ENCODE results near the gene EIF5A.
A peak's percentile ranks its signal among the peaks of the same experiment; 100 is the strongest.
"Not testable (repeated sequence)": the region's sequence is repeated elsewhere in the genome, so short reads cannot be mapped to it uniquely, and the experiment has no call there.

The EIF5A gene

GRCh38 chr17:7336240-7337175 is 29.1 kb downstream of the EIF5A start, which contains the start of gene ACAP1:
TSS of gene ACAP1 (plus strand) at chr17:7336529. CDS start at chr17:7336735, 206 bp downstream.
- DNase-seq (ENCODE audit: low spot score): peak; percentile 87
- in situ Hi-C loops (cut with MboI; ENCODE audit: low sequenced_read_pairs, unreplicated experiment): no loop called here
- TF ChIP-seq CTCF (IDR thresholded peaks at IDR 0.05; ENCODE audit: borderline replicate concordance, control extremely low read depth, extremely low read depth, insufficient read depth, missing control alignments): no peak

GRCh38 chr17:7337600-7337999 is 30.2 kb downstream of the EIF5A start:
- DNase-seq (ENCODE audit: low spot score); in situ Hi-C loops (cut with MboI; ENCODE audit: low sequenced_read_pairs, unreplicated experiment): not testable (repeated sequence)

GRCh38 chr17:7340179-7340578 is 32.8 kb downstream of the EIF5A start:
- in situ Hi-C loops (cut with MboI; ENCODE audit: low sequenced_read_pairs, unreplicated experiment): no loop called here
- DNase-seq (ENCODE audit: low spot score): no peak

GRCh38 chr17:7341842-7342241 is 34.4 kb downstream of the EIF5A start:
- no peak for TF ChIP-seq CTCF (IDR thresholded peaks at IDR 0.05; ENCODE audit: borderline replicate concordance, control extremely low read depth, extremely low read depth, insufficient read depth, missing control alignments)
- in situ Hi-C loops (cut with MboI; ENCODE audit: low sequenced_read_pairs, unreplicated experiment): no loop called here
- no peak for DNase-seq (ENCODE audit: low spot score)

More at GRCh38 chr17:7340179-7340578, 32.8 kb downstream of the EIF5A start:
- TF ChIP-seq CTCF (IDR thresholded peaks at IDR 0.05; ENCODE audit: borderline replicate concordance, control extremely low read depth, extremely low read depth, insufficient read depth, missing control alignments): no peak

GRCh38 chr17:7343250-7343649 is 35.8 kb downstream of the EIF5A start:
- TF ChIP-seq CTCF (IDR thresholded peaks at IDR 0.05; ENCODE audit: borderline replicate concordance, control extremely low read depth, extremely low read depth, insufficient read depth, missing control alignments): no peak
- no peak for DNase-seq (ENCODE audit: low spot score)
- in situ Hi-C loops (cut with MboI; ENCODE audit: low sequenced_read_pairs, unreplicated experiment): no loop called here

- in situ Hi-C loops (cut with MboI; ENCODE audit: low sequenced_read_pairs, unreplicated experiment): no loop called here
- TF ChIP-seq CTCF (IDR thresholded peaks at IDR 0.05; ENCODE audit: borderline replicate concordance, control extremely low read depth, extremely low read depth, insufficient read depth, missing control alignments): no peak
Observed at GRCh38 chr17:7346761-7347614, 39.6 kb downstream of the EIF5A start.

More at GRCh38 chr17:7346761-7347614, 39.6 kb downstream of the EIF5A start:
- DNase-seq (ENCODE audit: low spot score): no peak
